GM19455 (cell line): ENCODE measurements around the gene TMEM200A.
A peak's percentile ranks its signal among the peaks of the same experiment; 100 is the strongest.

ENCODE experiments used
- ATAC-seq: cut with Tn5 transposase; IDR thresholded peaks from one replicate; pipeline ENCODE4 v1.9.1; 2021; ENCODE audit not compliant: unreplicated experiment

The TMEM200A gene

DNA sequence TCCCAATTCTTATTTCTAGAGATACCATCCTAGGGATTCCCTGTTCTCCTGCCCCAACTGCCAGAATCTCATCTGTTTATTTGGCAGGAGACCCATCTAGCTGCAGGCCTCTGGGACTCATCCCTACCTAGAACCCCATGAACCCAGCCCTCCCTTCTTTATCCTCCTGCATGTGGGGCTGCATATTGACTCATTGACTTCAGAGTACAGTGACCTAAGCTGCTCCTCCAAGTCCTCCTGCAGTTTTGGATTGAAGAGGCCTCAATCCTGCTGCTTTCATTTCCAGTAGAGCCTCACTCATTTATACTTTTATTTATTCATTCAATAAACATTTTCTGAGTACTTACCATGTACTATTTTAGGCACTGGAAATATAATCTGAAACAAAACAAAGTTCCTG lies 11.6 kb downstream of the TMEM200A start:
- no peak for ATAC-seq

- ATAC-seq = no peak
Measured at GRCh38 chr6:130377915-130378314, 12.1 kb downstream of the TMEM200A start.

- ATAC-seq = no peak
Measured at GRCh38 chr6:130379223-130379622, 13.4 kb downstream of the TMEM200A start.

DNA sequence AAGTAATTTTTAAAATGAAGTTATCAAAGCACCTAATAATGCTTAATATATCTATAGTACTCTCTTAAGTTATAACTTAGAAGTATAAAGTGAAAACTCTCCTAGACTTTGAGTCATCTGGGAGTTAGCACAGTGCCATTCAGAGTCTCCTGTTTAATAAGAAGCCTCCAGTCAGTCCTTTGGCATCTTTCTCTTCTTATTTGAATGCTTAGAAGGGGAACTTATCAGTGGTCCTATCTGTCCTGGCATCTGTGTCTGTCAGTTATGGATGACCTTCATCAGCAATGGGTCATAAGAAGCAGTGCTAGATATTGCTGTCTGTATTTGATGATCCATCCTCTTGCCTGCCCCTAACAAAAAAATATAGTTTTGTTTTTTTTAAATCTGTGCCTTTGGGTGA lies 15.2 kb downstream of the TMEM200A start:
- no peak for ATAC-seq

- peak; percentile 72 for ATAC-seq
Measured at GRCh38 chr6:130381459-130382380, 15.9 kb downstream of the TMEM200A start.

DNA sequence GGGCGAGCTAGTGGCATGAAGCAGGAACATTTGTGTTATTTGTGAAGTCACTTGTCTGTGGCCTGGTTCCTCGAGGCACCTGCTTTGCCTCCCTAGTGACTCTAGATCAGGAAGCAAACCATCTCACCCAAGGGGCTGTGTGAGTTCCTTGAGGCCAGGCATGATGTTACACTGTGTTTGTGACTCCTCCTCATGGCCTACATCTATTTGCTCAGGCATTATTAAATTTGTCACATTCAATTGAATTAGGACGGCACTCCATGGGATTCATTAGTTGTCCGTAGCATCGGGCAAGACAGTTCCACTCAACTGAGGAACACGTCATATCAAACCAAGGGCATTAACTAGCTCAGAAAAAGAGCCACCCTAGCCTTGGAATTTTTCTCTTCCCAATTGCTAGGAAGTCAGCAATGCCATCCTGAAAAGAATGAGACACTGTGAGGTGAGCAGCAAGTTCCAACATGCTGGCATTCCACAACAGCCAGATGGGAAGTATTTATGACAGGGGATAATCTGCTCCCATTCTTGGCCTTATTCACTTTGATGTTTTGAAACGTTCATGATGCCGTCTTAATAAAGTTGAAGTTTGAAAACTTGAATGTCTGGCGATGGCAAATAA lies 17.2 kb downstream of the TMEM200A start:
- ATAC-seq = no peak

DNA sequence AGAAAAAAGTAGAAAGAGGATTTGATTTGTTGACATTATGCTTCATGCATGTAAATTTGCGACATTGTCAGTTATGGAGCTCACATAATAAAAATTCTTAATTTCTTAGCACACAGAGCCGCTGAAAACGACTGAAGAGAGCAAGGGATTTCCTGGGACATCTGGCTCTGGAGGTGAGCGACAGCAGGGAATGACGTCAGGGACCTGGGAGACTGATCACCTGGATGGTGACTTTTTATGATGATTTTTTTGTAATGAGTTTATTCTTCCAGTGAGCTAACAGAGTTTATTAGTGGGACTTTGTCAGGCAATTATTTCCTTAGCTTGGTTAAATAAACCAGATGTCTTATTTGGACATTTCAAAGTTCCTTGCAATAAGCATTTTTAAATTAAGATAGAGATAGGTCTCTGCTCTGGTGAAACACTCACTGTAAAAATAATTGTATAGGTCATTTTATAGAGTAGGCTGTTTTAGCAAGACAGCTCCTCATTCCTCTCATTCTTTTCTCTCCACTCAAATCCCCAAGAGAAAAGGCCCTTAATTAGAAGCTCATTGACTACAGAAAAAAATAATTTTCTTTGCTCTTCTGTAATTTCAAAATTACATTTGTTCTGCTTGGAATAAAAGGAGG lies 19.4 kb downstream of the TMEM200A start:
- no peak for ATAC-seq

- ATAC-seq = no peak
Measured at GRCh38 chr6:130389142-130389541, 23.3 kb downstream of the TMEM200A start.

DNA sequence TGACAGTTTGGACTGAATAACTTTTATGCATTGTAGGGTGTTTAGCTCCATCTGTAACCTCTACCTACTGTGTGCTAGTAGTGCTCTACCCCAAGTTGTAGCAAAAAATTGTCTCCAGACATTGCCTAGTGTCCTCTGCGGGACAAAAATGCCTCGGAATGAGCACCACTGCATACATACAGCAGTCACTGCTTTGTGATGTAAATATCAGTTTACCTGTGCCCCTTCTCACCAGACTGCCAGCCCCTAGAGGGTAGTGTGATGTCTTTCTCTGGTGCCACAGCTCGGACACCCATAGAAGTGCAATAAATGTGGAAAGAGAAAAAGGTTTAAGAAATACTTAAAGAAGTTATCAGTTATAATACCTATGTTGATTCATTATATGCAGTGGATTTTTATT lies 25.1 kb downstream of the TMEM200A start:
- no peak for ATAC-seq

DNA sequence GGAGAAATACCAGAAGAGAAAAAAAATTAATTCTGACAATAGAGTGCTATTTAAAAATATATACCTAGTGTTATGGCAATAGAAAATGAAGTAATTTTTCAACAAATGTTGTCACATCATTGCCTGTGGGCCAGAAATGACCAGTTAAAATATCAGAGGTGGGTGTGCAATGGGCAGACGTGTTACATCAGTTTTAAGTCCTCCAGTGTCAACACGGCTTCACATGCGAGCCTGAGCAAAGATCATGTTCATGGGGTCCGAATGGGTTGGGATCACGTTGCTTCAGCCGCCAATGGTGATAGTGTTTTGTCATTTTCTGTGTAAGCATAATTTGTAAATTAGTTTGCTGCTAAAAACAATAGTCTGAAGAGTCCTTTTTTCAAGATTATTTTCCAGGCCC lies 27.5 kb downstream of the TMEM200A start:
- no peak for ATAC-seq

DNA sequence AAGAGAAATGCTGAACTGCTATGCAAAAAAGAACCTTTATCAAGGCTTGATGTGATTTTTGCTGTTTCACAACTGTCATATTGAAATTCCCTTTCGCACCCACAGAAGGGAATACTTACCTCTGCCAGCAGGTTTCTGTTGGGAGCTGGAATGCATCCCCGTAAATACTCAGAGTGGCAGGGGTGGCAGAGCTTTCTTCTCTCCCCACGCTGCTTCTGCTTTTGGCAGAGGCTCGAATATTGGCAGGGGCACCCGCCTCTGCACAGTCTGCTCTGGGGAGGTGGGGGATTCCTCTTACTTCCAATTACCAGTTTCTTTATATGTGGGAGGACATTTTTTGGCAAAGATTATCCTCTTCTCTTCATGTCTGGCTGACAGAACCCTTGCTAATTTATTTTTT lies 28.4 kb downstream of the TMEM200A start:
- no peak for ATAC-seq

DNA sequence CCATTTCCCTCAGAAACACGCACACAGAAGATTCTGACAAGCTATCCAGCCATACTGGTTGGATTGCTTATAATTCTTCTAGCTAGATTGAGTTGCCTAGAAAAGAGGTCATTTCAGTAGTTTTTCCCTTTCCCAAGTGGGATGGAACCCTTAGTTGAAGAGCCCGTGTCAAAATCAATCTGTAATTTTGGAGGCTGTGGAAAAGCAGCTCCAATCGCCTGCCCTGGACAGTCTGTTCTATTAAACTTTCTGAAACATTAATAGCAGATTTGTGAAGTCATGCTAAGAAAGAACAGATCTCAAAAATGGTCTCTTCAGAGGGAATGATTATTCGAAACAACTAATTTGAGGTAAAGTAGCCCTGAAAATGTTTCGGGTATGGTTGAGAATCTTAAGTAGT lies 29.3 kb downstream of the TMEM200A start:
- no peak for ATAC-seq

GRCh38 chr6:130396722-130397121 lies 30.9 kb downstream of the TMEM200A start:
- no peak for ATAC-seq

- ATAC-seq = no peak
Measured at GRCh38 chr6:130405549-130405948, 39.7 kb downstream of the TMEM200A start.

GRCh38 chr6:130407032-130407431 lies 41.2 kb downstream of the TMEM200A start:
- ATAC-seq = no peak

GRCh38 chr6:130409418-130410100 lies 43.7 kb downstream of the TMEM200A start:
- ATAC-seq = no peak

DNA sequence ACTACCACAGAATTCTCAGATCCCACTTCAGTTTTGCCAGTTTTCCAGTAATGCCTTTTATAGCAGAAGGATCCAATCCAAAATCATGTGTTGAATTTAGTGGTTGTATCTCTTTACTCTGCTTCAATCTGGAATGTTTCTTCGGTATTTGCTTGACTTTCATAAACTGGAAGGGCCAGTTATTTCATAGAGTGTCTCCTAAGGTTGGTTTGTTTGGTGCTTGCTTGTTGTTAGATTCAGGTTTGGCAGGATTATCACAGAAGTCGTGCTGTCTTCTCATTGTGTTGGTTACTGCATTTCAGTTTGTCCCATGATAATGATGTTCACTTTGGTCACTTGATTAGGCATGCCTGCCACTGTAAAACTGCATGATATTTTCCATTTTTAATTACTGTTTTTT lies 45.7 kb downstream of the TMEM200A start:
- no peak for ATAC-seq

DNA sequence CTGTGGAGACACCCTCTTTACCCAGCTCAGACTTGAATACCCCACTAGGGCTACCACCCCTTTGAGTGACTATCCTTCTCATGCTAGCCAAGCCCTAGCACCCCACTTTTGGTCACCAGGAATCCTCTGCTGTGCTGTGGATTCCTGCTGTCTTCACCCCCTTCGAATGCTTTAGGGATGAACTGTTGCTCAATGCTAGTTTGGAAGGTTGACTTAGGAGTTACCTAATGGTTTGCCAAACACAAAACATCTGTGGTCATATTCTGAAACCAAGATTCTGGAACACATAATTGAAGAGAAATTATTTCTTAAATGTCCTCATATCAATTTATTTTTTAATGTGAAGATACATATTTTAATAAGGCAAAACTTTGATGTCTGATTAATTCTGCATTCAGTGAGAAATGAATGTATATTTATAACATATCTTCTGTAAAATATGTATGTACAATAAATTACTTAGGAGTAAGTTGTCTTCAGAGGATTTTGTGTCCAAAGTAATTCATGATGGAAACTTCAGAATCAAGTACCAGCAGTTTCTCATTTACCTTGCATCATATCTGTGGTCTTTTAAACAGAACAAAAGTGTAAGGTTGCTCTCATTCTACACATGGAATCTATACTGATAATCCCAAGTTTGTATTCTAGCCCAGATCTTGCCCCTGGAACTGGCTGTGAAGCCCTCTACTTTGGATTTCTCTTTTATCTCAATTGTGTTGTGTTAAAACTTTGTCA lies 46.9 kb downstream of the TMEM200A start:
- no peak for ATAC-seq

DNA sequence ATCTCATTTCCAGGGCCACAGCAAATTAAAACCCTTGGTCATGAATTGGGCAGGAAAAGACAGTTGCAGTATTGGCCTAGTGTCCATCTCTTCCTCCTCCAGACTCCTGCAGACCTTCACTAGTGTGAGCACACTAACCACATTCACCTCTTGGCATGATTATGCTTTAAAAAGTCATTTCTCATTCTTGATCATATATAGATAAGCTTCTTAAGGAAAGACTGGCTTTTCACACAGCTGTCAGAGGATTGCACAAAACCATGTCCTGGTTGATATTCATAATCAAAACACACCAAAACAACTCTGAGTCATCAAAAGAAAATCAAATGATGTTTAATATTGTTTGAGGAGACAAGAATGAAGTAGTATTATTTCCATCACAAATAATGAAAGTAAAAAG lies 52.1 kb downstream of the TMEM200A start:
- ATAC-seq = no peak

- ATAC-seq = no peak
Measured at GRCh38 chr6:130420911-130421310, 55.1 kb downstream of the TMEM200A start.

GRCh38 chr6:130421585-130421984 lies 55.8 kb downstream of the TMEM200A start:
- no peak for ATAC-seq
